HG02970 (cell line): ENCODE data around the gene RPH3AL.

ENCODE experiments used
- ATAC-seq: cut with Tn5 transposase; IDR thresholded peaks from one replicate; pipeline ENCODE4 v1.9.1; 2021; ENCODE audit warnings: mild to moderate bottlenecking, moderate library complexity, moderate number of reproducible peaks; ENCODE audit not compliant: unreplicated experiment, low FRiP score

RPH3AL gene

GRCh38 chr17:303168-303567 lies 49.4 kb downstream of the RPH3AL start:
- ATAC-seq, result no peak

- ATAC-seq, result no peak
These were observed 50.3 kb downstream of the RPH3AL start for GRCh38 chr17:302300-302698.

GRCh38 chr17:301681-302299 lies 50.8 kb downstream of the RPH3AL start:
- no peak for ATAC-seq

GRCh38 chr17:300881-301280 lies 51.7 kb downstream of the RPH3AL start:
- ATAC-seq, result no peak

- ATAC-seq, result no peak
These were observed 53.1 kb downstream of the RPH3AL start for GRCh38 chr17:299546-299945.

- ATAC-seq, result no peak
These were observed 53.7 kb downstream of the RPH3AL start for GRCh38 chr17:298791-299450.

- ATAC-seq, result no peak
These were observed 54.8 kb downstream of the RPH3AL start for GRCh38 chr17:297758-298157.

- no peak for ATAC-seq
These were observed 55.5 kb downstream of the RPH3AL start for GRCh38 chr17:296906-297690.

- no peak for ATAC-seq
These were observed 56.2 kb downstream of the RPH3AL start for GRCh38 chr17:296379-296778.

GRCh38 chr17:292531-293382 lies 59.9 kb downstream of the RPH3AL start:
- ATAC-seq, result no peak

GRCh38 chr17:292016-292415 lies 60.6 kb downstream of the RPH3AL start:
- ATAC-seq, result no peak

GRCh38 chr17:291587-291986 lies 61.0 kb downstream of the RPH3AL start:
- no peak for ATAC-seq

GRCh38 chr17:290626-291025 lies 62.0 kb downstream of the RPH3AL start:
- no peak for ATAC-seq

GRCh38 chr17:290121-290521 lies 62.5 kb downstream of the RPH3AL start:
- ATAC-seq, result no peak

GRCh38 chr17:289409-289808 lies 63.2 kb downstream of the RPH3AL start:
- no peak for ATAC-seq

GRCh38 chr17:288802-289356 lies 63.7 kb downstream of the RPH3AL start:
- no peak for ATAC-seq

GRCh38 chr17:286571-286970 lies 66.0 kb downstream of the RPH3AL start:
- no peak for ATAC-seq

- no peak for ATAC-seq
These were observed 66.7 kb downstream of the RPH3AL start for GRCh38 chr17:285751-286422.

GRCh38 chr17:284676-285355 lies 67.8 kb downstream of the RPH3AL start:
- ATAC-seq, result no peak
